AG09319 (cell line): ENCODE measurements around the gene OTOP1.
"Not testable (repeated sequence)": the region's sequence is repeated elsewhere in the genome, so short reads cannot be mapped to it uniquely, and the experiment has no call there.

ENCODE experiments used
- DNase-seq: peaks from one replicate; pipeline ENCODE4 v3.0.0-alpha.2; 2010; ENCODE audit warnings: low read depth; ENCODE audit errors: extremely low read depth
- CTCF ChIP-seq: IDR thresholded peaks from 2 replicates; pipeline ENCODE4 v1.5.1; 2011; ENCODE audit warnings: low read depth, mild to moderate bottlenecking, inconsistent platforms, low read length, moderate library complexity

The OTOP1 gene

GRCh38 chr4:4267981-4268380 lies 41.3 kb upstream of the OTOP1 start:
- no peak for TF ChIP-seq CTCF
- DNase-seq, result no peak

- TF ChIP-seq CTCF, result peak; percentile 37
- DNase-seq, result peak; percentile 23
These were observed 33.5 kb upstream of the OTOP1 start for GRCh38 chr4:4260185-4260751.

GRCh38 chr4:4259484-4260100 lies 32.9 kb upstream of the OTOP1 start:
- no peak for TF ChIP-seq CTCF
- no peak for DNase-seq

GRCh38 chr4:4257705-4258104 lies 31.0 kb upstream of the OTOP1 start:
- not testable (repeated sequence) for DNase-seq

- DNase-seq, result no peak
- TF ChIP-seq CTCF, result no peak
These were observed 30.1 kb upstream of the OTOP1 start for GRCh38 chr4:4256799-4257198.

- DNase-seq, result no peak
These were observed 27.9 kb upstream of the OTOP1 start for GRCh38 chr4:4254666-4255065.

GRCh38 chr4:4254199-4254598 lies 27.5 kb upstream of the OTOP1 start:
- TF ChIP-seq CTCF, result no peak
- no peak for DNase-seq

More at GRCh38 chr4:4254666-4255065, 27.9 kb upstream of the OTOP1 start:
- no peak for TF ChIP-seq CTCF

GRCh38 chr4:4249866-4250265 lies 23.1 kb upstream of the OTOP1 start:
- TF ChIP-seq CTCF, result no peak
- no peak for DNase-seq

- DNase-seq, result not testable (repeated sequence)
These were observed 22.6 kb upstream of the OTOP1 start for GRCh38 chr4:4249342-4249741.
